Measurements from ENCODE around the gene ASCC2. TPM values are rescaled to one million over a fixed set of nuclear protein-coding genes. Genes with fewer than 3 reads are reported as not detected.

ASCC2 gene
- total and polyA plus RNA-seq, 12 donors: 26.6 to 87.0 (median 33.5) TPM

DNA sequence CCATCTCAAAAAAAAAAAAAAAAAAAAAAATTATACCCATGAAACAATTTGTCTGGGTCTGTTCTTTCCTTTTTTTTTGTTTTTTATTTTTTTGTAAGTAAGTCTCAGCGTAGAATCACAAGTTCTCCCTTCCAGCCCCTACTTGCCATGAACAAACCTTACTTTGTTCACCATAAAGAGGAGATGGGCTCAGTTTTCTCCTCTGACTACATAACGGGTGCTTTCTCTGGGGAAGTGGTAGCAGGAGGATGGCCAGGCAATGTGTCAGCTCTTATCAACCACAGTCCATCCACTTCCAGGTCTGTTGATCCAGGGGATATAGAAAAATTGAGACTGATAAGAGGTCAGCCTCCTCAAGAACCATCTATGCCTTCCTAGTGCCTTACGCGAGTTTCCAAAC lies 11.0 kb downstream of the ASCC2 start:
- intact Hi-C loops (cut with DNase I): loop anchor here in 2 of 10 donors (5.0 to 10.0 kb wide), 2 partner anchors 60 to 178 kb away; partner anchors contain the start of genes UQCR10 (in 1 of the 2) and ZMAT5 (in 1 of the 2)
- TF ChIP-seq, protein P1, sequence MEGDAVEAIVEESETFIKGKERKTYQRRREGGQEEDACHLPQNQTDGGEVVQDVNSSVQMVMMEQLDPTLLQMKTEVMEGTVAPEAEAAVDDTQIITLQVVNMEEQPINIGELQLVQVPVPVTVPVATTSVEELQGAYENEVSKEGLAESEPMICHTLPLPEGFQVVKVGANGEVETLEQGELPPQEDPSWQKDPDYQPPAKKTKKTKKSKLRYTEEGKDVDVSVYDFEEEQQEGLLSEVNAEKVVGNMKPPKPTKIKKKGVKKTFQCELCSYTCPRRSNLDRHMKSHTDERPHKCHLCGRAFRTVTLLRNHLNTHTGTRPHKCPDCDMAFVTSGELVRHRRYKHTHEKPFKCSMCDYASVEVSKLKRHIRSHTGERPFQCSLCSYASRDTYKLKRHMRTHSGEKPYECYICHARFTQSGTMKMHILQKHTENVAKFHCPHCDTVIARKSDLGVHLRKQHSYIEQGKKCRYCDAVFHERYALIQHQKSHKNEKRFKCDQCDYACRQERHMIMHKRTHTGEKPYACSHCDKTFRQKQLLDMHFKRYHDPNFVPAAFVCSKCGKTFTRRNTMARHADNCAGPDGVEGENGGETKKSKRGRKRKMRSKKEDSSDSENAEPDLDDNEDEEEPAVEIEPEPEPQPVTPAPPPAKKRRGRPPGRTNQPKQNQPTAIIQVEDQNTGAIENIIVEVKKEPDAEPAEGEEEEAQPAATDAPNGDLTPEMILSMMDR (IDR thresholded peaks at IDR 0.05): no peak
- Histone ChIP-seq H3K36me3 (peaks cover 0 to 94% (median 24%) of the 10 kb centered on the region in 9 donors), H3K27ac (no peak overlapping the region), H3K4me3 (no peak overlapping the region), H3K27me3 (no peaks in the 10 kb centered on the region), H3K9me3 (no peaks in the 10 kb centered on the region), H3K4me1 (peaks cover 0 to 28% (median 13%) of the 10 kb centered on the region in 9 donors)
- WGBS, 2 donors: 89 to 90% methylated on average over 4 of the region's 4 CpGs
- DNase-seq (no peak), ATAC-seq (no peak)

DNA sequence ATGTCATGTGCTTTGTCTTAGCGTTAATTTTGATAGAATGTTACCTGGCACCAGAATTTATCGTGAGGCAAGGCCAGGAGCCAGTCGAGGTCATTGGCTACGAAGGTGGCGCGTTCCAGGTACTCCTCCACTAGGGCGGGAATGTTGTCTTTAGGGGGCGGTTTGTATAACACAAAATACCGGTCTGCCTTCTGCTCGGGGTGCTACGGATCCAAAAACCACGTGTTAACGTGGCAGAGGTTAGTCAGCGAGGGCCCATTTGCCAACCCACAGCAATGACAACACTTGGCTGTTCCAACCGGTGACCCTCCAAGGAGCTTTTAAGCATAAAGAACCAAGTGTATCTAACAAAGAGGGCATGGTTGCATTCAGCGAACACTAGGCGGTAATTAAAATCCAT lies 12.5 kb downstream of the ASCC2 start:
- no peak overlapping the region for H3K27ac ChIP-seq
- 93 to 96% methylated on average over 17 of the region's 17 CpGs for WGBS, 2 donors
- intact Hi-C loops (cut with DNase I): loop anchor here in 2 of 10 donors (5.0 to 10.0 kb wide), 2 partner anchors 58 to 179 kb away; partner anchors contain the start of genes UQCR10 (in 1 of the 2) and ZMAT5 (in 1 of the 2)

DNA sequence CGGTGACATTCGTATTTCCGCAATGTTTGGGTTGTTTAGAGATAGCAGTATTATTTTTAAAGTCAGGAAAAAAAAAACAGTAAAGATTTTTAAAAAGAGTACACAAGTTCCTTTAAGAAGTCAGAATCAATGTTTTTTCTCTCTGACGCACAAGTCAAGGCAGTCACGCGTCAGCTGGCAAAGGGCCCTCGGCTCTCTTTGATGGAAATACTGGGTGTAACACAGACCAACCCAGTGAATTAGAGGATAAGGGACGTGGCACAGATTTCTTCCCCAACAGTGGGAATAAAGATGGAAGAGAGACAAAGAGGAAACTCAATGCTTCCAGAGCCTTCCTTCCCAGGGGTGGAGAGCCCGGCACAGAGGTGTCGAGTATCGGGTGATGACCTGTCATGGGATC lies 13.4 kb downstream of the ASCC2 start:
- TF ChIP-seq, protein P1 (IDR thresholded peaks at IDR 0.05): no peak
- Histone ChIP-seq H3K4me1 (peaks cover 8 to 31% (median 17%) of the 10 kb centered on the region in 9 donors), H3K36me3 (peaks cover 0 to 93% (median 24%) of the 10 kb centered on the region in 9 donors), H3K4me3 (no peak overlapping the region), H3K27me3 (no peaks in the 10 kb centered on the region), H3K9me3 (no peaks in the 10 kb centered on the region), H3K27ac (no peak overlapping the region)
- intact Hi-C loops (cut with DNase I): loop anchor here in 2 of 10 donors (5.0 to 10.0 kb wide), 2 partner anchors 57 to 180 kb away; partner anchors contain the start of genes UQCR10 (in 1 of the 2) and ZMAT5 (in 1 of the 2)
- 89 to 94% methylated on average over 11 of the region's 11 CpGs for WGBS, 2 donors
- DNase-seq (peak in 1 of 2 donors; percentile 23), ATAC-seq (no peak)

More for the DNA sequence above, 12.5 kb downstream of the ASCC2 start:
- Histone ChIP-seq H3K9me3 (no peaks in the 10 kb centered on the region), H3K36me3 (peaks cover 0 to 93% (median 24%) of the 10 kb centered on the region in 9 donors), H3K4me1 (peaks cover 8 to 27% (median 20%) of the 10 kb centered on the region in 9 donors), H3K4me3 (no peak overlapping the region), H3K27me3 (no peaks in the 10 kb centered on the region)
- TF ChIP-seq, protein P1 (IDR thresholded peaks at IDR 0.05): no peak
- ATAC-seq (no peak), DNase-seq (no peak)

DNA sequence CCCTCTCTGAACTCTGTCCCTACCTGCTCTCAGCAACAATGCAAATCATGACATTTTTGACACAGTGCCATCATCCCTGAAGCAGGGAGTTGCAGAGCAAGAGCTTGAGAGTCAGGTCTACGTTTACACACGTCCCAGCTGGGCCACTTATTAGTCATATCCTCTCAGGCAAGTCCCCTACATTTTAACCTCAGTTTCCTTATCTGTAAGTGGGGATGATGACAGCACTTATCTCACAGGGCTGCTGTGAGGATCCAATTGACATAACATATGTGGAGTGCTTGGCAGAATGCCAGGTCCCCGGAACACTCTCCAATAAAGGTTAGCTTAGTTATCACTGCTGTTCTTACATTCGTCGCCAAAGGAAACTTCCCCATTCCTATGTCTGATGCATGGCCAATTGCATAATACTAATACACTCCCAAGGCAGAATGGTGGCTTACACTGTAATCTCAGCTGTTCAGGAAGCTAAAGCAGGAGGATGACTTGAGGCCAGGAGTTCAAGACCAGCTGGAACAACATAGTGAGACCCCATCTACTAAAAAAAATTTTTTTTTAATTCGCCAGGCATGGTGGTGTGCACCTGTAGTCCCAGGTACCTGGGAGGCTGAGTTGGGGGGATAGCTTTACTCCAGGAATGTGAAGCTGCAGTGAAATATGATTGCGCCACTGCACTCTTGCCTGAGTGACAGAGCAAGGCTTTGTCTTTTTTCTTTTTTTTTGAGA lies 16.6 kb downstream of the ASCC2 start:
- peaks cover 0 to 97% (median 24%) of the 10 kb centered on the region in 9 donors for H3K36me3 ChIP-seq
- intact Hi-C loops (cut with DNase I): loop anchor here in 1 of 10 donors (10.0 kb wide), 1 partner anchor 183 kb away; no protein-coding TSS in a partner anchor

More for the DNA sequence above, 16.6 kb downstream of the ASCC2 start:
- H3K4me1 ChIP-seq: peaks cover 16 to 39% (median 32%) of the 10 kb centered on the region in 9 donors
- peak; percentile 77 to 96 (median 86) for ATAC-seq
- H3K9me3 ChIP-seq: no peaks in the 10 kb centered on the region
- 27 to 30% methylated on average over 7 of the region's 7 CpGs for WGBS, 2 donors
- DNase-seq: peak; percentile 81 to 83
- H3K27me3 ChIP-seq: no peaks in the 10 kb centered on the region
- no peak overlapping the region for H3K4me3 ChIP-seq
- TF ChIP-seq, protein P1 (IDR thresholded peaks at IDR 0.05): no peak
- peak overlapping the region in 9 of 10 donors; percentile 29 to 74 (median 53) for H3K27ac ChIP-seq

Measured in heart right ventricle (tissue), 16 donors.